PFSK-1 (cell line): ENCODE results near the gene ACAT2.

Source experiments
- FOXP2 ChIP-seq: optimal IDR thresholded peaks from 2 replicates; pipeline ENCODE3; 2011; ENCODE audit warnings: borderline replicate concordance, control low read depth, inconsistent platforms; ENCODE audit not compliant: insufficient read depth; ENCODE audit errors: extremely low read length, extremely low read depth
- POLR2AphosphoS5 ChIP-seq: IDR thresholded peaks from 2 replicates; pipeline ENCODE4 v1.6.1; 2012; ENCODE audit warnings: low read depth, mild to moderate bottlenecking, control low read depth, low read length, moderate library complexity
- SIN3A ChIP-seq: IDR thresholded peaks from 2 replicates; pipeline ENCODE4 v1.6.1; 2012; ENCODE audit warnings: mild to moderate bottlenecking, low read length, moderate library complexity, borderline replicate concordance; ENCODE audit not compliant: insufficient read depth
- TAF1 ChIP-seq: IDR thresholded peaks from 2 replicates; pipeline ENCODE4 v1.6.1; 2012; ENCODE audit warnings: low read length, control low read depth, borderline replicate concordance; ENCODE audit not compliant: insufficient read depth
- TF ChIP-seq, protein P1 (sequence below), 2 experiments: IDR thresholded peaks; 2 replicates each; pipeline versions ENCODE4 v1.6.1 to v1.8.0; 2011 to 2012; ENCODE audit warnings: low read depth in 2 of 2, low read length in 2 of 2, control low read depth in 1 of 2, inconsistent platforms in 1 of 2, mild to moderate bottlenecking in 1 of 2, moderate library complexity in 1 of 2; ENCODE audit not compliant: insufficient read depth in 1 of 2

Gene ACAT2

DNA sequence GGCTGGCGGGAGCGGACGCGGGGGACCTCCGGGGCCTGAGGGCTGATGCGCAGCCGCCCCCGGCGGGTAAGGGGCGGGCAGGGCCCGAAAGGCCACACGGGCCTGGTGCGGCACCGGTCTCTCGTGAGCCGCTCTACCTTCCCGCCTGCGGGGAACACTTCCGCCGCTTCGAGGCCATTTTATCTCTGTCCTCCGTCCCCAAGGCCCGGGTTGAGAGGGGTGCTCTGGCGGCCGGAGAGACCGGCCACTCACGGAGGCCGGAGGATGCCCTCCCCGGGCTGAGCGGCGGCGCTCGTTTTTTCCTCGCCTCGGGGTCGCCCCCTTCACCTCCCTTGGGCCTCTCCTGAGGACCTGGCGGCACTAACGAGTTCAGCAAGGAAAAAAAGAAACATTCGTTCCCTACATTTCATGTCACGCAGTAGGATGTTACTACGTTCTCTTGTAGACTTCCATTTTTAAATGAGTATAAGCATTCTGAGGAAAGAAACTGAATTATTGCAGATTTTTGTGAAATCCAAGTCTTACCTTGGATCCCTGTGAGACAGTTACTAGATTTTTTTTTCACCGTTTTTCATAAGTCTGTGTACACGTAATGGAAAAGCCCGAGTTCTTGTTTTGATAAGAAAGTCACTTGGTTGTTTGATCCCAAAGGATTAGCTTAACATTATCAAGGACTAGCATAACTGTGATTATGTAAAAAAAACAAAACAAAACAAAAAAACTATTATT is 34.0 kb upstream of the ACAT2 start:
- no peak for TF ChIP-seq FOXP2
- TF ChIP-seq TAF1: no peak; the same call in 1 of the 2 replicates
- TF ChIP-seq SIN3A: no peak
- TF ChIP-seq POLR2AphosphoS5: no peak
- TF ChIP-seq, protein P1, sequence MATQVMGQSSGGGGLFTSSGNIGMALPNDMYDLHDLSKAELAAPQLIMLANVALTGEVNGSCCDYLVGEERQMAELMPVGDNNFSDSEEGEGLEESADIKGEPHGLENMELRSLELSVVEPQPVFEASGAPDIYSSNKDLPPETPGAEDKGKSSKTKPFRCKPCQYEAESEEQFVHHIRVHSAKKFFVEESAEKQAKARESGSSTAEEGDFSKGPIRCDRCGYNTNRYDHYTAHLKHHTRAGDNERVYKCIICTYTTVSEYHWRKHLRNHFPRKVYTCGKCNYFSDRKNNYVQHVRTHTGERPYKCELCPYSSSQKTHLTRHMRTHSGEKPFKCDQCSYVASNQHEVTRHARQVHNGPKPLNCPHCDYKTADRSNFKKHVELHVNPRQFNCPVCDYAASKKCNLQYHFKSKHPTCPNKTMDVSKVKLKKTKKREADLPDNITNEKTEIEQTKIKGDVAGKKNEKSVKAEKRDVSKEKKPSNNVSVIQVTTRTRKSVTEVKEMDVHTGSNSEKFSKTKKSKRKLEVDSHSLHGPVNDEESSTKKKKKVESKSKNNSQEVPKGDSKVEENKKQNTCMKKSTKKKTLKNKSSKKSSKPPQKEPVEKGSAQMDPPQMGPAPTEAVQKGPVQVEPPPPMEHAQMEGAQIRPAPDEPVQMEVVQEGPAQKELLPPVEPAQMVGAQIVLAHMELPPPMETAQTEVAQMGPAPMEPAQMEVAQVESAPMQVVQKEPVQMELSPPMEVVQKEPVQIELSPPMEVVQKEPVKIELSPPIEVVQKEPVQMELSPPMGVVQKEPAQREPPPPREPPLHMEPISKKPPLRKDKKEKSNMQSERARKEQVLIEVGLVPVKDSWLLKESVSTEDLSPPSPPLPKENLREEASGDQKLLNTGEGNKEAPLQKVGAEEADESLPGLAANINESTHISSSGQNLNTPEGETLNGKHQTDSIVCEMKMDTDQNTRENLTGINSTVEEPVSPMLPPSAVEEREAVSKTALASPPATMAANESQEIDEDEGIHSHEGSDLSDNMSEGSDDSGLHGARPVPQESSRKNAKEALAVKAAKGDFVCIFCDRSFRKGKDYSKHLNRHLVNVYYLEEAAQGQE (IDR thresholded peaks at IDR 0.05; ENCODE audit: insufficient read depth in 1 of 2, low read depth in 2 of 2, low read length in 2 of 2): no peak

DNA sequence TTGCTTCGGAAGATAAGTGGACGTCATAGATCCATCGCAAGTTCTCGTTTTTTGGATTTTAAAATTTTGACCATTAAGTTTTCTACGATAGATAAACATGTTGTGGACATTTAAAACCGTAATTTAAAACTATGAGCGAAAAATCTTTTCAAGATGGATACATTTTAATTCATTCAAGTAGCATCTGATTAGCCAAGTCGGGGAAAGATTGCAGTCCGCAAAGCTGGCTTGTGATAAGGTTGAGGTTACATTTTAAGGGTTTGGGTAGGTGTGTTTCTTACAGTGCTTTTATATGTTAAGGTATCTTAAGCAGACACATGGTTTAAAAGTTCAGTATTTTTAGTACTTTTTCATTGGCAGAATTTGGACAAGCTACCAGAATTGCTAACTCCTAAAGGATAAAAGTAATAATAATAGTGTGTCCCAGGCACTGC is 33.3 kb upstream of the ACAT2 start:
- TF ChIP-seq POLR2AphosphoS5 (no peak), SIN3A (no peak), FOXP2 (no peak), TAF1 (no peak)
- TF ChIP-seq, protein P1 (IDR thresholded peaks at IDR 0.05; ENCODE audit: insufficient read depth in 1 of 2, low read depth in 2 of 2, low read length in 2 of 2): no peak

DNA sequence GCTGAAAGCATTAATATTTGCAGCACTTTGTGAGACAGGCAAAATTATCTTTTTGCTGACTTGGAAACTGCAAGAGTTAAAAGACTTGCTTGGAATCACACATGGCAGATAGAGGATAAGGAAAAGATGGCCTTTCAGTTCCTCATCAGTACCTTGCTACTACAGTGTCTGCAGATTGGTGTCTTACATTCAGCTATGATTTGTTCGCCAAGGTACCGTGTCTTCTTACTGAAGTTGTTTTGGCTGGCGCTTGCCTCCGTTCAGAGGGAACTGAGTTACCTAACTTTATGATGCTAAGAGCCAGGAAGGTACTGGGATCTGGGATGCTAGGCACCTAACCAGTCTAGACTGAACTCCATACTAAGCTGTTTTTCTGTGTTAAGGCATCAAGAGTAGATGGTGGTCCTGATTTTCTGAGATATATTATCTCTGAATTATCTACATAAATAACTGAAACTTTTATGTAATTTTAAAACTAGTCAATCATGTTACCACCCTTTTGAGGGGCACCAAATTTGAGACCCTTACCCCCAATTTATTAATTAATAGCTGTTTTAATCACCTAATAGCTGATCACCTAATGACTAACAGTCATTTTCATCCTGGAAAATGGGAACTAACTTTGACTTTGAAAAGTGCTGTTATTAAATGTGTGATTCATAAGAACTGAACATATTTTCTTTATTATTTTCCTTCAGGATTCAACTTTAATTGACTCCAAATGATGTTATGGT is 32.1 kb upstream of the ACAT2 start:
- TF ChIP-seq, protein P1 (IDR thresholded peaks at IDR 0.05; ENCODE audit: insufficient read depth in 1 of 2, low read depth in 2 of 2, low read length in 2 of 2): no peak
- TF ChIP-seq POLR2AphosphoS5 (no peak), SIN3A (no peak), FOXP2 (no peak), TAF1 (no peak)

DNA sequence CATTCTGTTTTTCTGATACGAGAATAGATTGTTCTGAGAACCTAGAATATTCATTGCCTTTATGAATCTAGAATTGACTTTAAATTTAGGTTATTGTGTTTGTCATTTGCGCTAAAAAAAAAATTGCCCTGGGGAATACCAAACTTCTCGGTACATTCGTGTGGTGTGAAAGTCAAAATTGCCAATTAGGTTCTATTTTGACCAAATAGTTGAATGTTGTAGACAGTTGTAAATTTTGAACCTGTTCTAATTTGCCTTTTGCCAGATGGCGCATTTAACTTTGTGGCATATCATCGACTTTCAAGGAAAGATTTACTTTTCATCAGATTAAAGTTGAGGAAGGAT is 31.5 kb upstream of the ACAT2 start:
- TF ChIP-seq FOXP2 (no peak), POLR2AphosphoS5 (no peak), TAF1 (no peak), SIN3A (no peak)
- TF ChIP-seq, protein P1 (IDR thresholded peaks at IDR 0.05; ENCODE audit: insufficient read depth in 1 of 2, low read depth in 2 of 2, low read length in 2 of 2): no peak
